Astrocyte (in vitro differentiated cells and primary cell): ENCODE data around the gene RBM44. TPM values are rescaled to one million over a fixed set of nuclear protein-coding genes. Genes with fewer than 3 reads are reported as not detected.

Experiments used
- DNase-seq: peaks from one replicate; pipeline ENCODE4 v3.0.0-alpha.2; 2010; ENCODE audit warnings: low read depth
- FAIRE-seq: peaks from 2 replicates; lab custom pipeline; 2011; peaks lifted over from hg19 to GRCh38; lab: Jason Lieb, UNC
- H2AFZ ChIP-seq: 2 replicates; pipeline ENCODE4 v1.6.0; 2012; ENCODE audit warnings: low read depth, low read length, inconsistent platforms
- H3K27ac ChIP-seq: 2 replicates; pipeline ENCODE4 v1.5.1; 2011; ENCODE audit warnings: low read depth, low read length, inconsistent platforms
- H3K27me3 ChIP-seq: 2 replicates; pipeline ENCODE4 v1.6.0; 2011; ENCODE audit warnings: low read length, inconsistent platforms; ENCODE audit not compliant: insufficient read depth
- H3K36me3 ChIP-seq: 2 replicates; pipeline ENCODE4 v1.5.1; 2011; ENCODE audit warnings: low read length, inconsistent platforms; ENCODE audit not compliant: insufficient read depth
- H3K4me1 ChIP-seq: 2 replicates; pipeline ENCODE4 v1.5.1; 2011; ENCODE audit warnings: low read length, inconsistent platforms; ENCODE audit not compliant: insufficient read depth
- H3K4me2 ChIP-seq: 2 replicates; pipeline ENCODE4 v1.6.0; 2012; ENCODE audit warnings: low read length, inconsistent platforms
- H3K4me3 ChIP-seq: 2 replicates; pipeline ENCODE4 v1.5.1; 2011; ENCODE audit warnings: low read depth, mild to moderate bottlenecking, low read length, inconsistent platforms; ENCODE audit not compliant: insufficient read depth
- H3K79me2 ChIP-seq: 2 replicates; pipeline ENCODE4 v1.6.0; 2012; ENCODE audit warnings: mild to moderate bottlenecking, low read length, inconsistent platforms; ENCODE audit not compliant: insufficient read depth
- H3K9ac ChIP-seq: 2 replicates; pipeline ENCODE4 v1.6.0; 2012; ENCODE audit warnings: mild to moderate bottlenecking, low read length, inconsistent platforms
- H3K9me3 ChIP-seq: 2 replicates; pipeline ENCODE4 v1.5.1; 2012; ENCODE audit warnings: low read depth, mild to moderate bottlenecking, low read length, inconsistent platforms; ENCODE audit not compliant: insufficient read depth
- H4K20me1 ChIP-seq: 2 replicates; pipeline ENCODE4 v1.6.0; 2012; ENCODE audit warnings: low read length, inconsistent platforms; ENCODE audit not compliant: insufficient read depth
- H3K27ac Mint-ChIP-seq: one replicate; pipeline ENCODE4 v1.8.0; 2021; ENCODE audit warnings: mild to moderate bottlenecking, mixed read lengths; ENCODE audit not compliant: unreplicated experiment
- H3K27me3 Mint-ChIP-seq: one replicate; pipeline ENCODE4 v1.8.0; 2021; ENCODE audit warnings: low read depth, mixed read lengths; ENCODE audit not compliant: unreplicated experiment
- H3K36me3 Mint-ChIP-seq: one replicate; pipeline ENCODE4 v1.8.0; 2021; ENCODE audit warnings: low read depth, mixed read lengths; ENCODE audit not compliant: unreplicated experiment
- H3K4me1 Mint-ChIP-seq: one replicate; pipeline ENCODE4 v1.8.0; 2021; ENCODE audit warnings: low read depth, mixed read lengths; ENCODE audit not compliant: unreplicated experiment
- H3K4me3 Mint-ChIP-seq: one replicate; pipeline ENCODE4 v1.8.0; 2021; ENCODE audit warnings: mild to moderate bottlenecking, moderate library complexity, mixed read lengths; ENCODE audit not compliant: unreplicated experiment
- H3K9me3 Mint-ChIP-seq: one replicate; pipeline ENCODE4 v1.8.0; 2021; ENCODE audit warnings: mild to moderate bottlenecking, mixed read lengths; ENCODE audit not compliant: unreplicated experiment
- EZH2 ChIP-seq: IDR thresholded peaks from 2 replicates; pipeline ENCODE4 v1.6.1; 2012; ENCODE audit warnings: mild to moderate bottlenecking, low read length, inconsistent platforms; ENCODE audit not compliant: insufficient read depth
- total RNA-seq: library from RNA; stranded (reverse); gene quantifications from 2 replicates; pipeline ENCODE4 v1.2.1, GENCODE V29; 2021
- TF ChIP-seq, protein P1 (sequence below): IDR thresholded peaks from 2 replicates; pipeline ENCODE4 v1.5.1; 2011; ENCODE audit warnings: low read depth, mild to moderate bottlenecking, inconsistent platforms, low read length, moderate library complexity; ENCODE audit not compliant: insufficient read depth

The RBM44 gene
- total RNA-seq, 1 donor from 2014 or later = 0.32 TPM

GRCh38 chr2:237869343-237870102, 70.9 kb downstream of the RBM44 start:
- Histone ChIP-seq H3K27ac (no peak overlapping the region), H3K4me1 (peaks cover 36% of the 10 kb centered on the region), H4K20me1 (no peaks in the 10 kb centered on the region), H3K9me3 (no peaks in the 10 kb centered on the region), H2AFZ (no peak overlapping the region), H3K36me3 (no peaks in the 10 kb centered on the region), H3K4me3 (no peak overlapping the region), H3K4me2 (no peak overlapping the region), H3K9ac (no peak overlapping the region), H3K27me3 (no peaks in the 10 kb centered on the region), H3K79me2 (peaks cover 6% of the 10 kb centered on the region)
- FAIRE-seq (no peak), DNase-seq (no peak)
- Mint-ChIP-seq H3K27me3 (no peaks in the 10 kb centered on the region), H3K36me3 (no peaks in the 10 kb centered on the region), H3K4me1 (peaks cover 49% of the 10 kb centered on the region), H3K9me3 (no peaks in the 10 kb centered on the region), H3K27ac (no peak overlapping the region), H3K4me3 (no peak overlapping the region)
- no peak for TF ChIP-seq EZH2
- TF ChIP-seq, protein P1, sequence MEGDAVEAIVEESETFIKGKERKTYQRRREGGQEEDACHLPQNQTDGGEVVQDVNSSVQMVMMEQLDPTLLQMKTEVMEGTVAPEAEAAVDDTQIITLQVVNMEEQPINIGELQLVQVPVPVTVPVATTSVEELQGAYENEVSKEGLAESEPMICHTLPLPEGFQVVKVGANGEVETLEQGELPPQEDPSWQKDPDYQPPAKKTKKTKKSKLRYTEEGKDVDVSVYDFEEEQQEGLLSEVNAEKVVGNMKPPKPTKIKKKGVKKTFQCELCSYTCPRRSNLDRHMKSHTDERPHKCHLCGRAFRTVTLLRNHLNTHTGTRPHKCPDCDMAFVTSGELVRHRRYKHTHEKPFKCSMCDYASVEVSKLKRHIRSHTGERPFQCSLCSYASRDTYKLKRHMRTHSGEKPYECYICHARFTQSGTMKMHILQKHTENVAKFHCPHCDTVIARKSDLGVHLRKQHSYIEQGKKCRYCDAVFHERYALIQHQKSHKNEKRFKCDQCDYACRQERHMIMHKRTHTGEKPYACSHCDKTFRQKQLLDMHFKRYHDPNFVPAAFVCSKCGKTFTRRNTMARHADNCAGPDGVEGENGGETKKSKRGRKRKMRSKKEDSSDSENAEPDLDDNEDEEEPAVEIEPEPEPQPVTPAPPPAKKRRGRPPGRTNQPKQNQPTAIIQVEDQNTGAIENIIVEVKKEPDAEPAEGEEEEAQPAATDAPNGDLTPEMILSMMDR = no peak

- Mint-ChIP-seq H3K36me3 (no peaks in the 10 kb centered on the region), H3K27me3 (no peaks in the 10 kb centered on the region), H3K4me1 (peaks cover 47% of the 10 kb centered on the region), H3K4me3 (no peak overlapping the region), H3K27ac (no peak overlapping the region), H3K9me3 (no peaks in the 10 kb centered on the region)
- Histone ChIP-seq H3K9ac (no peak overlapping the region), H3K4me3 (no peak overlapping the region), H3K9me3 (no peaks in the 10 kb centered on the region), H3K79me2 (peaks cover 6% of the 10 kb centered on the region), H2AFZ (no peak overlapping the region), H3K36me3 (no peaks in the 10 kb centered on the region), H3K4me2 (no peak overlapping the region), H4K20me1 (no peaks in the 10 kb centered on the region), H3K27me3 (no peaks in the 10 kb centered on the region), H3K27ac (no peak overlapping the region), H3K4me1 (peaks cover 37% of the 10 kb centered on the region)
- TF ChIP-seq, protein P1 = no peak
- no peak for TF ChIP-seq EZH2
- no peak for DNase-seq
- FAIRE-seq = no peak
Observed at GRCh38 chr2:237870126-237870525, 71.5 kb downstream of the RBM44 start.
